HEK293 (cell line): ENCODE data around the gene CTNNA2.

Experiments used
- CTCF ChIA-PET: fragments of 350-600 bp; formaldehyde crosslinking; extraction: SDS; loops from one replicate; lab custom pipeline; 2021; ENCODE audit warnings: antibody characterized with exemption; lab: Yijun Ruan, JAX
- POLR2A ChIA-PET: fragments of 300-600 bp; formaldehyde crosslinking; extraction: SDS; loops from one replicate; lab custom pipeline; 2020; ENCODE audit warnings: antibody characterized with exemption, inconsistent platforms; lab: Yijun Ruan, JAX
- H3K27ac ChIP-seq: fragments of 200-500 bp; sonication (Bioruptor generic); 2 replicates; pipeline ENCODE4 v1.5.1; 2014; ENCODE audit warnings: low read depth, low read length, control low read depth, inconsistent platforms; ENCODE audit errors: extremely low read depth
- H3K36me3 ChIP-seq, 2 experiments: fragments of 200-500 bp in 1 of 2; sonication (Bioruptor generic) in 1 of 2; 1 replicate in 1 of 2; 2 replicates in 1 of 2; pipeline ENCODE4 v1.5.1; 2014 to 2017; ENCODE audit warnings: inconsistent platforms in 2 of 2, low read length in 2 of 2; ENCODE audit not compliant: control insufficient read depth in 2 of 2, insufficient read depth in 1 of 2
- H3K4me1 ChIP-seq: fragments of 200-500 bp; sonication (Bioruptor generic); 2 replicates; pipeline ENCODE4 v1.5.1; 2014; ENCODE audit warnings: mild to moderate bottlenecking, low read length, inconsistent platforms; ENCODE audit not compliant: control insufficient read depth, insufficient read depth
- H3K4me3 ChIP-seq: 2 replicates; pipeline ENCODE4 v1.5.1; 2011; ENCODE audit warnings: low read depth, mild to moderate bottlenecking, control low read depth, low read length, moderate library complexity
- H3K9me3 ChIP-seq: fragments of 200-500 bp; sonication (Bioruptor generic); 2 replicates; pipeline ENCODE4 v1.5.1; 2014; ENCODE audit warnings: low read depth, low read length, inconsistent platforms; ENCODE audit not compliant: control insufficient read depth, insufficient read depth
- BCL11B ChIP-seq: fragments of 450-650 bp; formaldehyde crosslinking; IDR thresholded peaks from 2 replicates; pipeline ENCODE4 v1.5.1; 2016; ENCODE audit warnings: low read depth, missing biosample characterization, missing genetic modification characterization
- HOXA7 ChIP-seq: sonication (generic); formaldehyde crosslinking; IDR thresholded peaks from 2 replicates; pipeline ENCODE4 v1.8.1; 2022; ENCODE audit warnings: missing genetic modification reagents, borderline replicate concordance
- KLF10 ChIP-seq: fragments of 450-650 bp; IDR thresholded peaks from 2 replicates; pipeline ENCODE4 v1.5.1; 2018; ENCODE audit warnings: missing biosample characterization, mild to moderate bottlenecking, missing genetic modification characterization
- KLF9 ChIP-seq: fragments of 450-650 bp; formaldehyde crosslinking; IDR thresholded peaks from 2 replicates; pipeline ENCODE4 v1.5.1; 2016; ENCODE audit warnings: missing biosample characterization, missing genetic modification characterization, low read depth
- TRIM28 ChIP-seq: IDR thresholded peaks from 2 replicates; pipeline ENCODE4 v1.6.1; 2011; ENCODE audit warnings: low read length, control low read depth, borderline replicate concordance
- ZBTB7A ChIP-seq: fragments of 450-650 bp; formaldehyde crosslinking; IDR thresholded peaks from 2 replicates; pipeline ENCODE4 v1.5.1; 2016; ENCODE audit warnings: low read depth, missing biosample characterization, missing genetic modification characterization
- ZNF221 ChIP-seq: fragments of 450-650 bp; formaldehyde crosslinking; IDR thresholded peaks from 2 replicates; pipeline ENCODE4 v1.5.1; 2017; ENCODE audit warnings: missing biosample characterization, missing genetic modification characterization, borderline replicate concordance
- ZNF292 ChIP-seq: fragments of 450-650 bp; formaldehyde crosslinking; IDR thresholded peaks from 2 replicates; pipeline ENCODE4 v1.5.1; 2016; ENCODE audit warnings: low read depth, missing biosample characterization, missing genetic modification characterization, borderline replicate concordance
- ZNF335 ChIP-seq: fragments of 450-650 bp; formaldehyde crosslinking; conservative IDR thresholded peaks from 2 replicates; pipeline ENCODE4 v1.5.1; 2016; ENCODE audit warnings: missing biosample characterization, missing genetic modification characterization
- ZNF366 ChIP-seq: fragments of 450-650 bp; formaldehyde crosslinking; conservative IDR thresholded peaks from 2 replicates; pipeline ENCODE4 v1.5.1; 2016; ENCODE audit warnings: missing biosample characterization, missing genetic modification characterization
- ZNF48 ChIP-seq: fragments of 450-650 bp; formaldehyde crosslinking; IDR thresholded peaks from 2 replicates; pipeline ENCODE4 v1.5.1; 2016; ENCODE audit warnings: missing biosample characterization, missing genetic modification characterization
- ZNF514 ChIP-seq: fragments of 450-650 bp; formaldehyde crosslinking; IDR thresholded peaks from 2 replicates; pipeline ENCODE4 v1.5.1; 2016; ENCODE audit warnings: missing biosample characterization, missing genetic modification characterization
- ZNF629 ChIP-seq: fragments of 450-650 bp; formaldehyde crosslinking; IDR thresholded peaks from 2 replicates; pipeline ENCODE4 v1.5.1; 2017; ENCODE audit warnings: missing biosample characterization, missing genetic modification characterization
- ZNF76 ChIP-seq: fragments of 450-650 bp; formaldehyde crosslinking; IDR thresholded peaks from 2 replicates; pipeline ENCODE4; 2016; ENCODE audit warnings: low read depth, missing biosample characterization, missing genetic modification characterization, borderline replicate concordance
- ZNF843 ChIP-seq: fragments of 450-650 bp; formaldehyde crosslinking; IDR thresholded peaks from 2 replicates; pipeline ENCODE4 v1.5.1; 2016; ENCODE audit warnings: missing biosample characterization, missing genetic modification characterization
- ZXDB ChIP-seq: fragments of 450-650 bp; formaldehyde crosslinking; IDR thresholded peaks from 2 replicates; pipeline ENCODE4 v1.5.1; 2016; ENCODE audit warnings: missing biosample characterization, missing genetic modification characterization
- TF ChIP-seq, protein P1 (sequence below): fragments of 450-650 bp; formaldehyde crosslinking; IDR thresholded peaks from 2 replicates; pipeline ENCODE4 v1.5.1; 2017; ENCODE audit warnings: missing biosample characterization, missing genetic modification characterization
- TF ChIP-seq, protein P2 (sequence below): fragments of 450-650 bp; formaldehyde crosslinking; IDR thresholded peaks from 2 replicates; pipeline ENCODE4 v1.5.1; 2017; ENCODE audit warnings: missing biosample characterization, missing genetic modification characterization
- TF ChIP-seq, protein P3 (sequence below): fragments of 450-650 bp; formaldehyde crosslinking; IDR thresholded peaks from 2 replicates; pipeline ENCODE4 v1.5.1; 2016; ENCODE audit warnings: missing biosample characterization, missing genetic modification characterization, borderline replicate concordance
- TF ChIP-seq, protein P4 (sequence below): fragments of 450-650 bp; formaldehyde crosslinking; IDR thresholded peaks from 2 replicates; pipeline ENCODE4 v1.5.1; 2016; ENCODE audit warnings: missing biosample characterization, missing genetic modification characterization
- TF ChIP-seq, protein P5 (sequence below): fragments of 450-650 bp; formaldehyde crosslinking; optimal IDR thresholded peaks from 2 replicates; pipeline ENCODE3; 2016; ENCODE audit warnings: missing biosample characterization, mild to moderate bottlenecking, missing genetic modification characterization
- TF ChIP-seq, protein P6 (sequence below): fragments of 450-650 bp; formaldehyde crosslinking; IDR thresholded peaks from 2 replicates; pipeline ENCODE4 v1.5.1; 2016; ENCODE audit warnings: missing biosample characterization, missing genetic modification characterization
- TF ChIP-seq, protein P7 (sequence below): IDR thresholded peaks from 2 replicates; pipeline ENCODE4 v1.6.1; 2011; ENCODE audit warnings: mild to moderate bottlenecking, low read depth, low read length, borderline replicate concordance

Gene CTNNA2

DNA sequence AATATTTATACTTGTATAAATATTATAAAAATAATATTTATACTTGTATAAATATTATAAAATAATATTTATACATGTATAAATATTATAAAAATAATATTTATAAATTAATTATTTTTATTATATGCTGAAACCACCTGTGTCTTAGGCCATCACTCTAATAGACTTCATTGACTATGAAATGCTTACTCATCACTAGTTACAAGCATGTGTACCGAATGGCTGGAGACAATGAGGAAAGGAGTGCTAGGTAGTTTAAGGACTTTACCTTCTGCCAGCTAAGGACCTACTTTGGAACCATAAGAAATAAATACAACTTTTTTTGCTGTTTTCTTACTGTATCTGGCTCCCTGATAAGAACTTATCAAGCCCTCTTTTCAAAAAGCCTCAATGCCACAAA lies 562.9 kb downstream of the CTNNA2 start (continued):
- TF ChIP-seq, protein P1, sequence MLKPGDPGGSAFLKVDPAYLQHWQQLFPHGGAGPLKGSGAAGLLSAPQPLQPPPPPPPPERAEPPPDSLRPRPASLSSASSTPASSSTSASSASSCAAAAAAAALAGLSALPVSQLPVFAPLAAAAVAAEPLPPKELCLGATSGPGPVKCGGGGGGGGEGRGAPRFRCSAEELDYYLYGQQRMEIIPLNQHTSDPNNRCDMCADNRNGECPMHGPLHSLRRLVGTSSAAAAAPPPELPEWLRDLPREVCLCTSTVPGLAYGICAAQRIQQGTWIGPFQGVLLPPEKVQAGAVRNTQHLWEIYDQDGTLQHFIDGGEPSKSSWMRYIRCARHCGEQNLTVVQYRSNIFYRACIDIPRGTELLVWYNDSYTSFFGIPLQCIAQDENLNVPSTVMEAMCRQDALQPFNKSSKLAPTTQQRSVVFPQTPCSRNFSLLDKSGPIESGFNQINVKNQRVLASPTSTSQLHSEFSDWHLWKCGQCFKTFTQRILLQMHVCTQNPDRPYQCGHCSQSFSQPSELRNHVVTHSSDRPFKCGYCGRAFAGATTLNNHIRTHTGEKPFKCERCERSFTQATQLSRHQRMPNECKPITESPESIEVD, result no peak

DNA sequence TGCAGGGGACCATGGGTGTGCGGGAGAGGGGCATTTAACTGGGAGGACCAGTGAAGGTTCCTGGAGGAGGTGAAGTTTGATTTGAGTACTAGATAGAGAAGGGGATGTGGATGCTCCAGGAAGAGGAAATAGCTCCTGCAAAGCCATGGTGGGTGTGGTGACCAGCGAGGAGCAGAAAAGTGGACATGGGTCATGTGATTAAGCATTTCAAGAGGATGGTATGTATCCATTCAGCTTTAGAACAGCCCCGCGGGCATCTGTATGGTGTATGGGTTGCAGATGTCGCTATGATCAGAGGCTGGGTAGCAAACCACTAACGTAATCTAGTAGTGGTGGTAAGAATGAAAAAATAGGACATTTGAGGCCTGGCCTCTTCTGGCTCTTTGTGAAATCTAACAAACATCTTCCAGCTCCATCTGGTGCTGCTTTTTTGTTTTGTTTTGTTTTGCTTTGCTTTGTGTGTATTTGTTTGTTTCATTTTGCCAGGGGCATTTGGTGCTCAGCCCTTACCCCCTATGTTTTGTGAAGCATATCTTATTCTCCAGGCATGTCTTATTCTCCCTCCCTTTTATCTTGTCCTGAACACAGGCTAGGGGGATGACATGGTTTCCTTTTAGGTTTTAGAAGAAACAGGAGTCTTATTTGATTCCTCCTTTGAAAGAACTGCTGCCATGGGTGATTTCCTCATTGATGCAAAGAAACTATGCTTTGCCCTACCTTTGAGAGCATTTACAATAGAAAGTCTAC lies 565.6 kb downstream of the CTNNA2 start:
- Histone ChIP-seq H3K9me3 (no peaks in the 10 kb centered on the region), H3K27ac (no peak overlapping the region), H3K4me1 (no peaks in the 10 kb centered on the region), H3K36me3 (no peaks in the 10 kb centered on the region), H3K4me3 (no peak overlapping the region)
- ChIA-PET POLR2A (no interaction called here), CTCF (no interaction called here)
- no peak for TF ChIP-seq ZNF76 (tag by site-specific recombination)
- no peak for TF ChIP-seq KLF9 (tag by site-specific recombination)
- no peak for TF ChIP-seq ZBTB7A (tag by site-specific recombination)
- no peak for TF ChIP-seq ZNF292 (tag by site-specific recombination)
- no peak for TF ChIP-seq ZNF48 (tag by site-specific recombination)
- TF ChIP-seq, protein P2, sequence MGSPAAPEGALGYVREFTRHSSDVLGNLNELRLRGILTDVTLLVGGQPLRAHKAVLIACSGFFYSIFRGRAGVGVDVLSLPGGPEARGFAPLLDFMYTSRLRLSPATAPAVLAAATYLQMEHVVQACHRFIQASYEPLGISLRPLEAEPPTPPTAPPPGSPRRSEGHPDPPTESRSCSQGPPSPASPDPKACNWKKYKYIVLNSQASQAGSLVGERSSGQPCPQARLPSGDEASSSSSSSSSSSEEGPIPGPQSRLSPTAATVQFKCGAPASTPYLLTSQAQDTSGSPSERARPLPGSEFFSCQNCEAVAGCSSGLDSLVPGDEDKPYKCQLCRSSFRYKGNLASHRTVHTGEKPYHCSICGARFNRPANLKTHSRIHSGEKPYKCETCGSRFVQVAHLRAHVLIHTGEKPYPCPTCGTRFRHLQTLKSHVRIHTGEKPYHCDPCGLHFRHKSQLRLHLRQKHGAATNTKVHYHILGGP, result no peak
- TF ChIP-seq ZNF843 (tag by site-specific recombination), result no peak
- no peak for TF ChIP-seq BCL11B (tag by site-specific recombination)
- TF ChIP-seq ZNF366 (tag by site-specific recombination), result no peak

DNA sequence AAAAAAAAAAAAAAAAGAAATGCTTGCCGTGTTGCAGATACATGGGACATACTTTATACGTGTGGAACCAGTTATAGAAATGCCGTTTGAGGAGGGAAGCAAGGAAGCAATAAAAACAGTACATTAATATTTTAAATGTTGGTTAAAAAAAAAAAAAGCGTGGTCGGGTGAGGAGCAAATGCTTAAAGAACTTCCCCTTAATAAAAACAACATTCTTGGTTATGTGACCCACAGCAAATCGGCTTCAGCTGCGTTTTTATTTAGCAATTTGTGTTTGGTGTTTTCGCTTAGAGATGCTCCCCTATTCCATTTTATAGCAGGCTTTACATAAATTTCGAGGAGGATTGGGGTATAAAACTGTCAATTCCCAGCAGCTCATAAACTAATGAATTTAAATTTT lies 568.1 kb downstream of the CTNNA2 start:
- POLR2A ChIA-PET, result no interaction called here
- H3K36me3 ChIP-seq, result no peaks in the 10 kb centered on the region
- H3K4me1 ChIP-seq, result no peaks in the 10 kb centered on the region
- CTCF ChIA-PET, result no interaction called here
- no peak overlapping the region for H3K27ac ChIP-seq
- H3K9me3 ChIP-seq, result no peaks in the 10 kb centered on the region
- no peak overlapping the region for H3K4me3 ChIP-seq
- TF ChIP-seq ZNF335 (tag by site-specific recombination) (no peak), ZXDB (tag by site-specific recombination) (no peak), ZNF629 (tag by site-specific recombination) (no peak), KLF10 (no peak), ZNF221 (no peak), HOXA7 (CRISPR knock-in tag) (no peak), ZBTB7A (tag by site-specific recombination) (no peak), TRIM28 (no peak), ZNF514 (no peak)
- TF ChIP-seq, protein P3, sequence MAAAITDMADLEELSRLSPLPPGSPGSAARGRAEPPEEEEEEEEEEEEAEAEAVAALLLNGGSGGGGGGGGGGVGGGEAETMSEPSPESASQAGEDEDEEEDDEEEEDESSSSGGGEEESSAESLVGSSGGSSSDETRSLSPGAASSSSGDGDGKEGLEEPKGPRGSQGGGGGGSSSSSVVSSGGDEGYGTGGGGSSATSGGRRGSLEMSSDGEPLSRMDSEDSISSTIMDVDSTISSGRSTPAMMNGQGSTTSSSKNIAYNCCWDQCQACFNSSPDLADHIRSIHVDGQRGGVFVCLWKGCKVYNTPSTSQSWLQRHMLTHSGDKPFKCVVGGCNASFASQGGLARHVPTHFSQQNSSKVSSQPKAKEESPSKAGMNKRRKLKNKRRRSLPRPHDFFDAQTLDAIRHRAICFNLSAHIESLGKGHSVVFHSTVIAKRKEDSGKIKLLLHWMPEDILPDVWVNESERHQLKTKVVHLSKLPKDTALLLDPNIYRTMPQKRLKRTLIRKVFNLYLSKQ (tag by site-specific recombination), result no peak
- TF ChIP-seq, protein P4, sequence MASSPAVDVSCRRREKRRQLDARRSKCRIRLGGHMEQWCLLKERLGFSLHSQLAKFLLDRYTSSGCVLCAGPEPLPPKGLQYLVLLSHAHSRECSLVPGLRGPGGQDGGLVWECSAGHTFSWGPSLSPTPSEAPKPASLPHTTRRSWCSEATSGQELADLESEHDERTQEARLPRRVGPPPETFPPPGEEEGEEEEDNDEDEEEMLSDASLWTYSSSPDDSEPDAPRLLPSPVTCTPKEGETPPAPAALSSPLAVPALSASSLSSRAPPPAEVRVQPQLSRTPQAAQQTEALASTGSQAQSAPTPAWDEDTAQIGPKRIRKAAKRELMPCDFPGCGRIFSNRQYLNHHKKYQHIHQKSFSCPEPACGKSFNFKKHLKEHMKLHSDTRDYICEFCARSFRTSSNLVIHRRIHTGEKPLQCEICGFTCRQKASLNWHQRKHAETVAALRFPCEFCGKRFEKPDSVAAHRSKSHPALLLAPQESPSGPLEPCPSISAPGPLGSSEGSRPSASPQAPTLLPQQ (tag by site-specific recombination), result no peak
- TF ChIP-seq, protein P5, sequence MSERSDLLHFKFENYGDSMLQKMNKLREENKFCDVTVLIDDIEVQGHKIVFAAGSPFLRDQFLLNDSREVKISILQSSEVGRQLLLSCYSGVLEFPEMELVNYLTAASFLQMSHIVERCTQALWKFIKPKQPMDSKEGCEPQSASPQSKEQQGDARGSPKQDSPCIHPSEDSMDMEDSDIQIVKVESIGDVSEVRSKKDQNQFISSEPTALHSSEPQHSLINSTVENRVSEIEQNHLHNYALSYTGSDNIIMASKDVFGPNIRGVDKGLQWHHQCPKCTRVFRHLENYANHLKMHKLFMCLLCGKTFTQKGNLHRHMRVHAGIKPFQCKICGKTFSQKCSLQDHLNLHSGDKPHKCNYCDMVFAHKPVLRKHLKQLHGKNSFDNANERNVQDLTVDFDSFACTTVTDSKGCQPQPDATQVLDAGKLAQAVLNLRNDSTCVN (tag by site-specific recombination), result no peak
- TF ChIP-seq, protein P6, sequence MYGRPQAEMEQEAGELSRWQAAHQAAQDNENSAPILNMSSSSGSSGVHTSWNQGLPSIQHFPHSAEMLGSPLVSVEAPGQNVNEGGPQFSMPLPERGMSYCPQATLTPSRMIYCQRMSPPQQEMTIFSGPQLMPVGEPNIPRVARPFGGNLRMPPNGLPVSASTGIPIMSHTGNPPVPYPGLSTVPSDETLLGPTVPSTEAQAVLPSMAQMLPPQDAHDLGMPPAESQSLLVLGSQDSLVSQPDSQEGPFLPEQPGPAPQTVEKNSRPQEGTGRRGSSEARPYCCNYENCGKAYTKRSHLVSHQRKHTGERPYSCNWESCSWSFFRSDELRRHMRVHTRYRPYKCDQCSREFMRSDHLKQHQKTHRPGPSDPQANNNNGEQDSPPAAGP (tag by site-specific recombination), result no peak
- TF ChIP-seq, protein P7, sequence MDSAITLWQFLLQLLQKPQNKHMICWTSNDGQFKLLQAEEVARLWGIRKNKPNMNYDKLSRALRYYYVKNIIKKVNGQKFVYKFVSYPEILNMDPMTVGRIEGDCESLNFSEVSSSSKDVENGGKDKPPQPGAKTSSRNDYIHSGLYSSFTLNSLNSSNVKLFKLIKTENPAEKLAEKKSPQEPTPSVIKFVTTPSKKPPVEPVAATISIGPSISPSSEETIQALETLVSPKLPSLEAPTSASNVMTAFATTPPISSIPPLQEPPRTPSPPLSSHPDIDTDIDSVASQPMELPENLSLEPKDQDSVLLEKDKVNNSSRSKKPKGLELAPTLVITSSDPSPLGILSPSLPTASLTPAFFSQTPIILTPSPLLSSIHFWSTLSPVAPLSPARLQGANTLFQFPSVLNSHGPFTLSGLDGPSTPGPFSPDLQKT, result no peak
